ENCODE results near the gene SCN11A. TPM values are rescaled to one million over a fixed set of nuclear protein-coding genes. Genes with fewer than 3 reads are reported as not detected.

SCN11A gene
- total and polyA plus RNA-seq, 4 donors, result 0.06 to 0.18 (median 0.11) TPM

- H3K4me3 ChIP-seq (ENCODE audit: low read depth in 1 of 3, low read length in 3 of 3), result no peak overlapping the region
- peaks cover 18 to 82% (median 49%) of the 10 kb centered on the region in 4 donors for H3K36me3 ChIP-seq (ENCODE audit: control insufficient read depth in 4 of 4, insufficient read depth in 3 of 4, low read depth in 1 of 4, low read length in 3 of 4)
- WGBS, result 90% methylated on average over 7 of the region's 7 CpGs
- no peaks in the 10 kb centered on the region for H3K4me1 ChIP-seq (ENCODE audit: control insufficient read depth in 4 of 4, insufficient read depth in 4 of 4, low read length in 3 of 4)
- no peaks in the 10 kb centered on the region for H3K27me3 ChIP-seq (ENCODE audit: control insufficient read depth in 4 of 4, insufficient read depth in 4 of 4, low read length in 3 of 4)
- no peaks in the 10 kb centered on the region for H3K9me3 ChIP-seq (ENCODE audit: control insufficient read depth in 4 of 4, low read length in 3 of 4)
- TF ChIP-seq HNF4A (conservative IDR thresholded peaks at IDR 0.05), result no peak
- no peak for TF ChIP-seq GABPA (IDR thresholded peaks at IDR 0.05 in 1 of 2, conservative IDR thresholded peaks at IDR 0.05 in 1 of 2)
- TF ChIP-seq ATF3 (IDR thresholded peaks at IDR 0.05), result no peak
- no peak for TF ChIP-seq RXRA (IDR thresholded peaks at IDR 0.05)
- TF ChIP-seq, protein P1, sequence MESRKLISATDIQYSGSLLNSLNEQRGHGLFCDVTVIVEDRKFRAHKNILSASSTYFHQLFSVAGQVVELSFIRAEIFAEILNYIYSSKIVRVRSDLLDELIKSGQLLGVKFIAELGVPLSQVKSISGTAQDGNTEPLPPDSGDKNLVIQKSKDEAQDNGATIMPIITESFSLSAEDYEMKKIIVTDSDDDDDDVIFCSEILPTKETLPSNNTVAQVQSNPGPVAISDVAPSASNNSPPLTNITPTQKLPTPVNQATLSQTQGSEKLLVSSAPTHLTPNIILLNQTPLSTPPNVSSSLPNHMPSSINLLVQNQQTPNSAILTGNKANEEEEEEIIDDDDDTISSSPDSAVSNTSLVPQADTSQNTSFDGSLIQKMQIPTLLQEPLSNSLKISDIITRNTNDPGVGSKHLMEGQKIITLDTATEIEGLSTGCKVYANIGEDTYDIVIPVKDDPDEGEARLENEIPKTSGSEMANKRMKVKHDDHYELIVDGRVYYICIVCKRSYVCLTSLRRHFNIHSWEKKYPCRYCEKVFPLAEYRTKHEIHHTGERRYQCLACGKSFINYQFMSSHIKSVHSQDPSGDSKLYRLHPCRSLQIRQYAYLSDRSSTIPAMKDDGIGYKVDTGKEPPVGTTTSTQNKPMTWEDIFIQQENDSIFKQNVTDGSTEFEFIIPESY (IDR thresholded peaks at IDR 0.05), result no peak
- TF ChIP-seq TAF1 (conservative IDR thresholded peaks at IDR 0.05), result no peak
- no peak for TF ChIP-seq MAX (IDR thresholded peaks at IDR 0.05)
- TF ChIP-seq FOXA2 (IDR thresholded peaks at IDR 0.05), result no peak
- no peak for TF ChIP-seq REST (IDR thresholded peaks at IDR 0.05)
- no peak overlapping the region for H3K9ac ChIP-seq (ENCODE audit: low read depth in 1 of 2, low read length in 2 of 2)
- H3K27ac ChIP-seq (ENCODE audit: low read depth in 1 of 2, low read length in 2 of 2), result no peak overlapping the region
- DNase-seq (ENCODE audit: low spot score), result no peak
Measured at GRCh38 chr3:39094851-39095677, 43.3 kb upstream of the SCN11A start.

- Histone ChIP-seq H3K27me3 (ENCODE audit: control insufficient read depth in 4 of 4, insufficient read depth in 4 of 4, low read length in 3 of 4) (no peaks in the 10 kb centered on the region), H3K9me3 (ENCODE audit: control insufficient read depth in 4 of 4, low read length in 3 of 4) (no peaks in the 10 kb centered on the region), H3K27ac (ENCODE audit: low read depth in 1 of 2, low read length in 2 of 2) (no peak overlapping the region), H3K4me3 (ENCODE audit: low read depth in 1 of 3, low read length in 3 of 3) (no peak overlapping the region), H3K9ac (ENCODE audit: low read depth in 1 of 2, low read length in 2 of 2) (no peak overlapping the region), H3K4me1 (ENCODE audit: control insufficient read depth in 4 of 4, insufficient read depth in 4 of 4, low read length in 3 of 4) (no peaks in the 10 kb centered on the region), H3K36me3 (ENCODE audit: control insufficient read depth in 4 of 4, insufficient read depth in 3 of 4, low read depth in 1 of 4, low read length in 3 of 4) (peaks cover 7 to 76% (median 51%) of the 10 kb centered on the region in 4 donors)
- WGBS, result 93% methylated on average over 2 of the region's 2 CpGs
- TF ChIP-seq HNF4A (conservative IDR thresholded peaks at IDR 0.05), result no peak
- no peak for TF ChIP-seq SP1 (IDR thresholded peaks at IDR 0.05)
- no peak for TF ChIP-seq RAD21 (IDR thresholded peaks at IDR 0.05)
- no peak for TF ChIP-seq RXRA (IDR thresholded peaks at IDR 0.05)
- no peak for TF ChIP-seq TAF1 (conservative IDR thresholded peaks at IDR 0.05)
- no peak for TF ChIP-seq FOXA2 (IDR thresholded peaks at IDR 0.05)
- no peak for DNase-seq (ENCODE audit: low spot score)
Measured at GRCh38 chr3:39090922-39091321, 39.2 kb upstream of the SCN11A start.

Data from liver (tissue), 9 donors.